GM21576 (cell line): ENCODE results near the gene PPIL6.

Experiments used
- ATAC-seq: cut with Tn5 transposase; IDR thresholded peaks from one replicate; pipeline ENCODE4 v1.9.1; 2021; ENCODE audit warnings: mild to moderate bottlenecking, moderate library complexity; ENCODE audit not compliant: unreplicated experiment

PPIL6 gene

GRCh38 chr6:109406196-109406595, 34.2 kb downstream of the PPIL6 start:
- ATAC-seq: no peak

- ATAC-seq: no peak
These were observed 43.4 kb downstream of the PPIL6 start for GRCh38 chr6:109397020-109397419.

- no peak for ATAC-seq
These were observed 44.2 kb downstream of the PPIL6 start for GRCh38 chr6:109396046-109396718.

- ATAC-seq: no peak
These were observed 46.5 kb downstream of the PPIL6 start for GRCh38 chr6:109393886-109394281.

- ATAC-seq: no peak
These were observed 47.1 kb downstream of the PPIL6 start for GRCh38 chr6:109393157-109393885.

GRCh38 chr6:109389650-109390274, 50.7 kb downstream of the PPIL6 start:
- ATAC-seq: no peak

- no peak for ATAC-seq
These were observed 52.2 kb downstream of the PPIL6 start for GRCh38 chr6:109388265-109388664.

- ATAC-seq: no peak
These were observed 56.9 kb downstream of the PPIL6 start for GRCh38 chr6:109383438-109383940.

GRCh38 chr6:109382576-109383437, 57.6 kb downstream of the PPIL6 start:
- ATAC-seq: peak; percentile 57

GRCh38 chr6:109381747-109382575, 58.5 kb downstream of the PPIL6 start, which contains the start of gene CD164:
TSS of gene CD164 (minus strand) at chr6:109382467. CDS start at chr6:109382378, 89 bp downstream.
- peak; percentile 44 for ATAC-seq

GRCh38 chr6:109381061-109381746, 59.2 kb downstream of the PPIL6 start:
- no peak for ATAC-seq

GRCh38 chr6:109379711-109380110, 60.7 kb downstream of the PPIL6 start:
- no peak for ATAC-seq

GRCh38 chr6:109377717-109378116, 62.7 kb downstream of the PPIL6 start:
- no peak for ATAC-seq

- no peak for ATAC-seq
These were observed 66.0 kb downstream of the PPIL6 start for GRCh38 chr6:109374326-109374892.

GRCh38 chr6:109373762-109374161, 66.7 kb downstream of the PPIL6 start:
- peak; percentile 96 for ATAC-seq

- ATAC-seq: peak; percentile 1
These were observed 67.1 kb downstream of the PPIL6 start for GRCh38 chr6:109373331-109373730.

GRCh38 chr6:109372130-109372529, 68.3 kb downstream of the PPIL6 start:
- no peak for ATAC-seq

- no peak for ATAC-seq
These were observed 69.6 kb downstream of the PPIL6 start for GRCh38 chr6:109370792-109371191.

- no peak for ATAC-seq
These were observed 70.1 kb downstream of the PPIL6 start for GRCh38 chr6:109370336-109370735.
